AG09309 (cell line): ENCODE measurements around the gene GRAMD4.

ENCODE experiments used
- DNase-seq: peaks from one replicate; pipeline ENCODE4 v3.0.0-alpha.2; 2010; ENCODE audit warnings: low read depth
- H3K4me3 ChIP-seq: 2 replicates; pipeline ENCODE4 v1.5.1; 2011; ENCODE audit warnings: mild to moderate bottlenecking, low read depth, low read length, moderate library complexity; ENCODE audit not compliant: control insufficient read depth
- CTCF ChIP-seq: IDR thresholded peaks from 2 replicates; pipeline ENCODE4 v1.5.1; 2011; ENCODE audit warnings: mild to moderate bottlenecking, low read depth, low read length, inconsistent platforms; ENCODE audit not compliant: insufficient read depth, control insufficient read depth; ENCODE audit errors: missing control alignments

GRAMD4 gene

GRCh38 chr22:46626911-46627805 is 7.0 kb downstream of the GRAMD4 start:
- DNase-seq = no peak

GRCh38 chr22:46627806-46628482 is 7.8 kb downstream of the GRAMD4 start:
- H3K4me3 ChIP-seq = no peak overlapping the region
- no peak for TF ChIP-seq CTCF
- no peak for DNase-seq

More at GRCh38 chr22:46626911-46627805, 7.0 kb downstream of the GRAMD4 start:
- H3K4me3 ChIP-seq = no peak overlapping the region
- TF ChIP-seq CTCF = no peak

- no peak overlapping the region for H3K4me3 ChIP-seq
- no peak for TF ChIP-seq CTCF
- DNase-seq = no peak
Measured at GRCh38 chr22:46628756-46629155, 8.6 kb downstream of the GRAMD4 start.

GRCh38 chr22:46629291-46629690 is 9.1 kb downstream of the GRAMD4 start:
- no peak for DNase-seq
- no peak overlapping the region for H3K4me3 ChIP-seq
- TF ChIP-seq CTCF = no peak

GRCh38 chr22:46631113-46631512 is 10.9 kb downstream of the GRAMD4 start:
- no peak for TF ChIP-seq CTCF

GRCh38 chr22:46632646-46633249 is 12.6 kb downstream of the GRAMD4 start:
- TF ChIP-seq CTCF = no peak
- H3K4me3 ChIP-seq = no peak overlapping the region
- no peak for DNase-seq

More at GRCh38 chr22:46631113-46631512, 10.9 kb downstream of the GRAMD4 start:
- no peak overlapping the region for H3K4me3 ChIP-seq
- no peak for DNase-seq
